ENCODE results near the gene SGIP1. TPM values are rescaled to one million over a fixed set of nuclear protein-coding genes. Genes with fewer than 3 reads are reported as not detected.

Gene SGIP1
- total RNA-seq, 2 donors from 2014 or later = 3.8 to 9.4 TPM

GRCh38 chr1:66777831-66778230 is 243.9 kb downstream of the SGIP1 start:
- Histone ChIP-seq H3K27me3 (ENCODE audit: control insufficient read depth, insufficient read depth, low read length, poor library complexity, severe bottlenecking) (no peaks in the 10 kb centered on the region), H3K27ac (ENCODE audit: low read depth, low read length) (no peak overlapping the region), H3K4me1 (ENCODE audit: control insufficient read depth, insufficient read depth, low read length) (no peaks in the 10 kb centered on the region), H3K9ac (ENCODE audit: extremely low read depth, low read length, poor library complexity, severe bottlenecking) (no peak overlapping the region), H3K36me3 (ENCODE audit: control insufficient read depth, insufficient read depth, low read length) (no peaks in the 10 kb centered on the region), H3K9me3 (ENCODE audit: control insufficient read depth, low read length) (peaks cover 10% of the 10 kb centered on the region), H3K4me3 (ENCODE audit: low read length) (no peak overlapping the region)
- Mint-ChIP-seq H3K36me3 (ENCODE audit: low read depth) (no peaks in the 10 kb centered on the region), H3K27me3 (ENCODE audit: insufficient read depth) (peaks cover 4% of the 10 kb centered on the region), H3K9me3 (peaks cover 27% of the 10 kb centered on the region), H3K4me3 (no peak overlapping the region), H3K4me1 (peaks cover 7% of the 10 kb centered on the region), H3K27ac (no peak overlapping the region)
- WGBS, 2 experiments (ENCODE audit: insufficient coverage in 1 of 2, insufficient read length in 1 of 2) = 78 to 90% methylated on average over 2 to 3 of the region's 3 CpGs
- no peak for TF ChIP-seq CTCF (conservative IDR thresholded peaks at IDR 0.05)
- no peak for DNase-seq

- no peaks in the 10 kb centered on the region for H3K27me3 ChIP-seq (ENCODE audit: control insufficient read depth, insufficient read depth, low read length, poor library complexity, severe bottlenecking)
- no peak overlapping the region for H3K27ac ChIP-seq (ENCODE audit: low read depth, low read length)
- no peak overlapping the region for H3K4me3 Mint-ChIP-seq
- H3K4me1 Mint-ChIP-seq = peaks cover 3% of the 10 kb centered on the region
- 88 to 91% methylated on average over 2 to 4 of the region's 4 CpGs for WGBS, 2 experiments (ENCODE audit: insufficient coverage in 1 of 2, insufficient read length in 1 of 2)
- H3K9ac ChIP-seq (ENCODE audit: extremely low read depth, low read length, poor library complexity, severe bottlenecking) = no peak overlapping the region
- no peaks in the 10 kb centered on the region for H3K4me1 ChIP-seq (ENCODE audit: control insufficient read depth, insufficient read depth, low read length)
- H3K27me3 Mint-ChIP-seq (ENCODE audit: insufficient read depth) = peaks cover 4% of the 10 kb centered on the region
- peaks cover 27% of the 10 kb centered on the region for H3K9me3 Mint-ChIP-seq
- H3K36me3 ChIP-seq (ENCODE audit: control insufficient read depth, insufficient read depth, low read length) = no peaks in the 10 kb centered on the region
- DNase-seq = no peak
- H3K27ac Mint-ChIP-seq = no peak overlapping the region
- H3K4me3 ChIP-seq (ENCODE audit: low read length) = no peak overlapping the region
- H3K9me3 ChIP-seq (ENCODE audit: control insufficient read depth, low read length) = peaks cover 10% of the 10 kb centered on the region
- no peaks in the 10 kb centered on the region for H3K36me3 Mint-ChIP-seq (ENCODE audit: low read depth)
- TF ChIP-seq CTCF (conservative IDR thresholded peaks at IDR 0.05) = no peak
Observed at GRCh38 chr1:66778266-66778665, 244.3 kb downstream of the SGIP1 start.

DNA sequence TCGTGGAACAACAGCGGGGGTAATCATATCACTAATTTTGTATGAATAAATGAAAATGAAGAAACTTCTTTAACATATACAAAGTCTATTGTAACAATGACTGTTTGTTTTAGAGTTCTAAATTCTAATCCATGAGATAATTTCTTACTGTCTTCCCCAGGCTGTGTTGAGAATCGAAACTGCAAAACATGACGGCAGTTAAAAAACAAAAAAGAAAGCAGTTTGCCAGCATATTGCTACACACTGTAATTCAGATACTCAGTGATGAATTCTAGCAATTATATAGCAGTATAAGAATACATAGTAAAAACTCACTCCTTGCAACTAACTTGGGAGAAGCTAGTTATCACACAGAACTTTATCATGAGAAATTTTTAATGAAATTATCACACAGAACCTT is 245.0 kb downstream of the SGIP1 start:
- Mint-ChIP-seq H3K36me3 (ENCODE audit: low read depth) (no peaks in the 10 kb centered on the region), H3K9me3 (peaks cover 27% of the 10 kb centered on the region), H3K4me3 (no peak overlapping the region), H3K4me1 (peaks cover 1% of the 10 kb centered on the region), H3K27me3 (ENCODE audit: insufficient read depth) (peaks cover 4% of the 10 kb centered on the region), H3K27ac (no peak overlapping the region)
- Histone ChIP-seq H3K9me3 (ENCODE audit: control insufficient read depth, low read length) (peaks cover 10% of the 10 kb centered on the region), H3K27ac (ENCODE audit: low read depth, low read length) (no peak overlapping the region), H3K27me3 (ENCODE audit: control insufficient read depth, insufficient read depth, low read length, poor library complexity, severe bottlenecking) (no peaks in the 10 kb centered on the region), H3K4me1 (ENCODE audit: control insufficient read depth, insufficient read depth, low read length) (no peaks in the 10 kb centered on the region), H3K36me3 (ENCODE audit: control insufficient read depth, insufficient read depth, low read length) (no peaks in the 10 kb centered on the region), H3K4me3 (ENCODE audit: low read length) (no peak overlapping the region), H3K9ac (ENCODE audit: extremely low read depth, low read length, poor library complexity, severe bottlenecking) (no peak overlapping the region)
- DNase-seq = no peak
- 96% methylated on average over 4 of the region's 4 CpGs; no CpG with 5 or more reads in 1 of the 2 experiments for WGBS, 2 experiments (ENCODE audit: insufficient coverage in 1 of 2, insufficient read length in 1 of 2)
- no peak for TF ChIP-seq CTCF (conservative IDR thresholded peaks at IDR 0.05)

Measured in endodermal cell (in vitro differentiated cells).